GM19467 (cell line): Measurements from ENCODE around the gene PYY.
"Not testable (repeated sequence)": the region's sequence is repeated elsewhere in the genome, so short reads cannot be mapped to it uniquely, and the experiment has no call there.

Experiments used
- ATAC-seq: cut with Tn5 transposase; IDR thresholded peaks from one replicate; pipeline ENCODE4 v1.9.1; 2021; ENCODE audit warnings: mild to moderate bottlenecking, moderate library complexity; ENCODE audit not compliant: unreplicated experiment

Gene PYY

DNA sequence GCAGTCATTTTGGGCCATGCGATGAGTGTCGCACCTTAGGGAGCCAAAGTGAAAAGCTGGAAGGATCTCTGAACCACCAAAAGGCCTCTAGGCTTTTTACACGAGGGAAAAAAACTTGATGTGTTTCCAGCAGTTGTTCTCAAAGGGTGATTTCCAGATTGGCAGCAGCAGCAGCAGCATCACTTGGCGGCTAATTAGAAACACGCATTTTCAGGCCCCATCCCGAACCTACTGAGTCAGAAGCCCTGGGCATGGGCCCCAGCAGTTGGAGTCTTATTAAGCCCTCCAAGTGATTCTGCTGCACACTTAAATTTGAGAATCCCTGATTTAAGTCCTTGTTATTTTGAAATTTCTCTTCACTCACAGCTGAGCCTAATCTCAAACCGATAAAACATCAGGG, 25.3 kb upstream of the PYY start:
- ATAC-seq: no peak

GRCh38 chr17:43978078-43978477, 24.3 kb upstream of the PYY start:
- ATAC-seq: no peak

GRCh38 chr17:43976963-43977837, 23.5 kb upstream of the PYY start:
- no peak for ATAC-seq

DNA sequence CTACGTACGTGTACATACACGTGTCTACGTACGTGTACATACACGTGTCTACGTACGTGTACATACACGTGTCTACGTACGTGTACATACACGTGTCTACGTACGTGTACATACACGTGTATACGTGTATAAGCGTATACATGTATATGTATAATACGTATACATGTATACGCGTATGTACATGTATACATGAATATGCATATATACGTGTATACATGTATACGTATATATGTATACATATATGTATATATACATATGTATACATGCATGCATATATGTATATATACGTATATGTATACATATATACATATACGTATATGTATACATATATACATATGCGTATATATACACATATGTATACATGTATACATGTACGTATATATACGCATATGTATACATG, 22.2 kb upstream of the PYY start:
- ATAC-seq: no peak

GRCh38 chr17:43974382-43975266, 20.9 kb upstream of the PYY start:
- no peak for ATAC-seq

DNA sequence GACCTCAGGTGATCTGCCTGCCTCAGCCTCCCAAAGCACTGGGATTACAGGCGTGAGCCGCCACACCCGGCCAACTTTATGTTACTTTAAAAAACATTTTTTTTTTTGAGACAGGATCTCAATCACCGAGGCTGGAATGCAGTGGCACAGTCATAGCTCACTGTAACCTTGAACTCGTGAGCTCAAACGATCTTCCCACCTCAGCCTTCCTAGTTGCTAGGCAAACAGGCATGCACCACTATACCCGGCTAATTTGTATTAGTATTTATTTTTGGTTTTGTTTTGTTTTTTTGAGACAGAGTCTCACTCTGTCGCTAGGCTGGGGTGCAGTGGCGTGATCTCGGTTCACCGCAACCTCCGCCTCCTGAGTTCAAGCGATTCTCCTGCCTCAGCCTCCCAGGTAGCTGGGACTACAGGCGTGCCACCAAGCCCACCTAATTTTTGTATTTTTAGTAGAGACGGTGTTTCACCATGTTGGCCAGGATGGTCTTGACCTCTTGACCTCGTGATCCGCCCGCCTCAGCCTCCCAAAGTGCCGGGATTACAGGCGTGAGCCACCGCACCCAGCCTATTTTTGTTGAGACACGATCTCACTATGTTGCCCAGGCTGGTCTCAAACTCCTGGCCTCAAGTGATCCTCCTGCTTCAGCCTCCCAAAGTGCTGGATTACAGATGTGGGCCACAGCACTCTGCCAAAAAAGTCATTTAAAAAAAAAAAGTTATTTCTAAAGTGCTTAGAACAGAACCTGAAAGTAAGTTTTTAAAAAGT, 18.9 kb upstream of the PYY start:
- ATAC-seq: not testable (repeated sequence)

GRCh38 chr17:43971436-43971835, 17.7 kb upstream of the PYY start:
- not testable (repeated sequence) for ATAC-seq

DNA sequence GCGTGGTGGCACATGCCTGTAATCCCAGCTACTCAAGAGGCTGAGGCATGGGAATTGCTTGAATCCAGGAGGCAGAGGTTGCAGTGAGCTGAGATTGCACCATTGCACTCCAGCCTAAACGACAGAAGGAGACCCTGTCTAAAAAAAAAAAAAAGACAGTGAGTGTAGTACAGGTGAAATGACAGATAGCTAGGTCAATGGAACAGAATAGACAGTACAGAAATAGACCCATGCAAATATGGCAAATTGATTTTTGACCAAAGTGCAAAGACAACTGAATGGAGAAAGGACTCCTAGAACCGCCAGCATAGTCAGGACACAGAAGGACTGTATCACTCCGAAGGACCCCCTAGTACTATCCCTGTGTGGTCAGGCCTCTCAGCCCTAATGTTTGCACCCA, 16.6 kb upstream of the PYY start:
- no peak for ATAC-seq

DNA sequence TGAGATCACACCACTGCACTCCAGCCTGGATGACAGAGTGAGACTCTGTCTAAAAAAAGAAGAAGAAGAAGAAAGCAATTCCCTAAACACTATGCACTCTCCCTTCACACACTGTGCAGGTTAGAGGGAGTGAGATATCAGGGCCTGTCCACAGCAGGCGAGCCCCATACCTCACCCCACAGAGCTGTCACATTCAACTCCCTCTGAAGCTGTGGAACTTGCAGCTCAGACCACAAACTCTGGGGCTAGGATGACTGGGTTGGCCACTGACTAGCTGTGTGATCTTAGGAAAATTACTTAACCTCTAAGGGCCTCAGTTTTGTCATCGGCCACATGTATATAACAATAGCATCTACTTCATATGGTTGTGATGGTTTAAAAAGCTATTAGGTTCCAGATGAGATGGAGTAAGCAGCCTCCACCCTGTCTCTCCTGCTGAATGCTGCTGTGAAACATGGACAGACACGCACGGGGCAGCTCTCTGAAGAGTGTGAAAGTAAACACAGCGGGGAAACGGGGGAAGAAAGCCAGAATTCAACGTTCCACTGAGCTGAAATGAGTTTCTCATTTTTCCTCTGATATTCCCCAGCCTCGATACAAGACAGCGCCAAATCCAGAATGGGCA, 13.6 kb upstream of the PYY start:
- no peak for ATAC-seq

- no peak for ATAC-seq
Observed at GRCh38 chr17:43966276-43966675, 12.5 kb upstream of the PYY start.

DNA sequence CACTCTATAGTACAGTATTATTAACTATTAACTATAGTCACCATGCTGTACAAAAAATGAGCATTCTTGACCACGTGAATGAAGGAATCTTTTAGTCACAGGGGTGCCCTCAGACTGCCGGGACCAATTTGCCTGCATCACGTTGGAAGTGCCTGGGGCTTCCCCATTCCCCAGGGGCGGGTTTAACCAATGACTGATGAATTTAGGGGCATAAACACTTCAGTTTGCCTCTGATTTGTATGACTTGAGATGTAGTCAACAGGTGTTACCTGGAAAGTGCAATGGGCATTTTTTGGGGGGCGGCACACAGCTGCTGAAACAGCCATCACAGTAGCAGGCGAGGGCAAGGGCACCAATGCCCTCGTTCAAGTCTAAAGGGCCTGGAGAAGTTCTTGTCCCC, 8.7 kb upstream of the PYY start:
- no peak for ATAC-seq

DNA sequence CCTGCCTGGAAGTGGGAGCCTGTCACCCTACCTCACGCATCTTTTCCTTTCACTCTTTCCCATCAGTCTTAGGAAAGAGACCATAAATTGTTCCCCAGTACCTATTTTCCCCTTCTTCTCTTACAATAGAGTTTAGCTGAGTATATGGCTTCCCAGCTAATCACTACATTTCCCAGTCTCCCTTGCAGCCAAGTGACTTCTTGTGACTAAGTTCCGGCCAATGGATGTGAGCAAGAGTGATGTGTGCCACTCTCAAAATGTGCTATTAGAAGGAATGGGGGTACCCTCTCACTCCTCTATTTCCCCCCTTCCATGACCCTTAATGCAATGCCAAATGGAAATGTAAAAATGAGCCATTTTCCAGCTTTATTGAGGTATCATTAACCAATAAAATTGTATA, 8.2 kb upstream of the PYY start:
- no peak for ATAC-seq

- ATAC-seq: not testable (repeated sequence)
Observed at GRCh38 chr17:43961292-43961691, 7.6 kb upstream of the PYY start.

DNA sequence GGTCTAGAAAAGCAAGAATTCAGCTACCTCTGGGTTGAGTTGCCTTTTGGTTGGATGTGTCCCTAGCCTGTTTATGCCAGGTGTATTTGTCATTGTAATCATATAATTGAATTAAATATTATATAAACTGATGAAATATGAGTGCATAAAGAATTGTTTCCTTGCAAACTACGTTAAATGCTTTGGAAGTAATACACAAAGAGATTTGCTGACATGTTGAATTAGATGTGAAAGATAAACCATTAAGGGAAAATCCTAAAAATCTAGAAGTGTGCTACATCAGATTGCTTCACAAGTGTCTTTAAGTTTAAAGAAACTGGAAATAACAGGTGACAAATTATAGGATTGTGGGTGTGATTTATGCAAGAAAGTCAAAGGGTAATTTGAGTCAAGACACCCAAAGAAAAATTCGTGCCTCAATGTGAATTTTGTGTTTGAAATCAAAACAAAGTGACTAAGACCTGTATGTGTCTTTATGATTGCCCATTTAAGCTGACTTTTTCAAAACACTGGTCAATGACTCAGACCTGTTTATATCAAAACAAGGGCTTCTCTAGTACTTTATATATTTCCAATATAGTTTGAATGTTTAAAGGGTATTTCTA, 5.1 kb upstream of the PYY start:
- no peak for ATAC-seq

DNA sequence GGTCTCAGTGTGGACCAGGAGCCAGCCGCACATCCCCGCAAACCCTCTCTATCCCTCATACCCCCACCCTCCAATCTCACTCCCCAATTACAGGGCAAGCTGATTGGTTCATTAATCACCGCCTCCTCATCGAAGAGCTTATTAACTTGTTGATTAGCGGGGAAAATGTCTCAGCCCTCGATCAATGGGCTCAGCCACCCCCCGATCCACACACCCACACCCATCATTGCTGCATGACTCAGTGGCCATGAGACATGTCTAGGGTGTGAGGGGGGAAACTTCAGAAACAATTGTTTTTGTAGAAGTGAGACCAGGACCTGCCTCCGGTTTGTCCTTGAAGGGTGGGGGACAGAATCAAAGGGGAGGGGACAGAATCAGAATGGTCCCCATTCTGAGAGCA, 2.5 kb upstream of the PYY start:
- ATAC-seq: no peak

- ATAC-seq: no peak
Observed at GRCh38 chr17:43952724-43953666, 745 bp downstream of the PYY start.

GRCh38 chr17:43952351-43952723, 1.4 kb downstream of the PYY start:
- ATAC-seq: no peak

GRCh38 chr17:43951750-43952149, 2.0 kb downstream of the PYY start:
- no peak for ATAC-seq

DNA sequence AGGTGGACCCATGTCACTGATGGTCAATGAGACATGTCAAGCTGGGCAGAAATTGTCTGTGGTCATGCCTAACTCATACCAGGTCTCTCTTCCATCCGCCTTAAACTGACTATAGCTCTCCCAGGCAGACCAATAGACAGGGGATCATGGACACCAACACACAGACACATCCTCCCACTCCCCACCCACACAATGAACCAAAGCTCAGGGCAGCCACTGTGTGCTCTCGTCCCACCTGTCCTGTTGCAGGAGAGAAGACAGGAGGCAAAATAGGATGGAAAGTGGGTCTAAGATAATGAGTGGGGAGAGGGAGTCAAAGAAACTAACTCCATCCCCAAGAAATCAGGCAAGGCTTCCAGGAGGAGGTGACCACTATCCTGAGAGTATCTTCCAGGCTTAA, 3.2 kb downstream of the PYY start:
- ATAC-seq: no peak
